ENCODE data around the gene UNCX. TPM values are rescaled to one million over a fixed set of nuclear protein-coding genes. Genes with fewer than 3 reads are reported as not detected.

The UNCX gene
- total RNA-seq, 1 experiment from 2014 or later = not detected

- DNase-seq (ENCODE audit: low read depth) = no peak
- in situ Hi-C loops (cut with HindIII; ENCODE audit: low pct_unique_long_range_greater_than_20kb, low sequenced_read_pairs) = no loop called here
These were observed 6.5 kb downstream of the UNCX start for GRCh38 chr7:1238931-1239802.

- DNase-seq (ENCODE audit: low read depth) = no peak
- in situ Hi-C loops (cut with HindIII; ENCODE audit: low pct_unique_long_range_greater_than_20kb, low sequenced_read_pairs) = no loop called here
These were observed 7.3 kb downstream of the UNCX start for GRCh38 chr7:1239803-1240516.

GRCh38 chr7:1240517-1241257, 8.0 kb downstream of the UNCX start:
- in situ Hi-C loops (cut with HindIII; ENCODE audit: low pct_unique_long_range_greater_than_20kb, low sequenced_read_pairs) = no loop called here
- no peak for DNase-seq (ENCODE audit: low read depth)

GRCh38 chr7:1241258-1241602, 8.6 kb downstream of the UNCX start:
- no peak for DNase-seq (ENCODE audit: low read depth)
- in situ Hi-C loops (cut with HindIII; ENCODE audit: low pct_unique_long_range_greater_than_20kb, low sequenced_read_pairs) = no loop called here

GRCh38 chr7:1241603-1242255, 9.1 kb downstream of the UNCX start:
- no peak for DNase-seq (ENCODE audit: low read depth)
- in situ Hi-C loops (cut with HindIII; ENCODE audit: low pct_unique_long_range_greater_than_20kb, low sequenced_read_pairs) = no loop called here

GRCh38 chr7:1242256-1242605, 9.6 kb downstream of the UNCX start:
- in situ Hi-C loops (cut with HindIII; ENCODE audit: low pct_unique_long_range_greater_than_20kb, low sequenced_read_pairs) = no loop called here
- DNase-seq (ENCODE audit: low read depth) = no peak

- in situ Hi-C loops (cut with HindIII; ENCODE audit: low pct_unique_long_range_greater_than_20kb, low sequenced_read_pairs) = no loop called here
- DNase-seq (ENCODE audit: low read depth) = no peak
These were observed 10.1 kb downstream of the UNCX start for GRCh38 chr7:1242606-1243289.

GRCh38 chr7:1243290-1243963, 10.8 kb downstream of the UNCX start:
- no peak for DNase-seq (ENCODE audit: low read depth)
- in situ Hi-C loops (cut with HindIII; ENCODE audit: low pct_unique_long_range_greater_than_20kb, low sequenced_read_pairs) = no loop called here

- in situ Hi-C loops (cut with HindIII; ENCODE audit: low pct_unique_long_range_greater_than_20kb, low sequenced_read_pairs) = no loop called here
- DNase-seq (ENCODE audit: low read depth) = no peak
These were observed 11.3 kb downstream of the UNCX start for GRCh38 chr7:1243964-1244416.

- in situ Hi-C loops (cut with HindIII; ENCODE audit: low pct_unique_long_range_greater_than_20kb, low sequenced_read_pairs) = no loop called here
- no peak for DNase-seq (ENCODE audit: low read depth)
These were observed 12.2 kb downstream of the UNCX start for GRCh38 chr7:1244700-1245523.

GRCh38 chr7:1245524-1246050, 12.9 kb downstream of the UNCX start:
- no peak for DNase-seq (ENCODE audit: low read depth)
- in situ Hi-C loops (cut with HindIII; ENCODE audit: low pct_unique_long_range_greater_than_20kb, low sequenced_read_pairs) = no loop called here

- in situ Hi-C loops (cut with HindIII; ENCODE audit: low pct_unique_long_range_greater_than_20kb, low sequenced_read_pairs) = no loop called here
- DNase-seq (ENCODE audit: low read depth) = no peak
These were observed 13.6 kb downstream of the UNCX start for GRCh38 chr7:1246160-1246870.

- DNase-seq (ENCODE audit: low read depth) = no peak
- in situ Hi-C loops (cut with HindIII; ENCODE audit: low pct_unique_long_range_greater_than_20kb, low sequenced_read_pairs) = no loop called here
These were observed 14.3 kb downstream of the UNCX start for GRCh38 chr7:1246871-1247526.

GRCh38 chr7:1247527-1248041, 14.9 kb downstream of the UNCX start:
- in situ Hi-C loops (cut with HindIII; ENCODE audit: low pct_unique_long_range_greater_than_20kb, low sequenced_read_pairs) = no loop called here
- no peak for DNase-seq (ENCODE audit: low read depth)

GRCh38 chr7:1248143-1248915, 15.7 kb downstream of the UNCX start:
- in situ Hi-C loops (cut with HindIII; ENCODE audit: low pct_unique_long_range_greater_than_20kb, low sequenced_read_pairs) = no loop called here
- no peak for DNase-seq (ENCODE audit: low read depth)

All from Caki2 (cell line).